Neuronal stem cell (in vitro differentiated cells): Measurements from ENCODE around the gene COL19A1.

Experiments
- DNase-seq: peaks from one replicate; pipeline ENCODE4 v3.0.0-alpha.2; 2013; ENCODE audit warnings: low spot score
- H2AFZ ChIP-seq: one replicate; pipeline ENCODE4 v1.6.1; 2013; ENCODE audit warnings: mild to moderate bottlenecking, low read length, inconsistent platforms
- H2AK5ac ChIP-seq: 2 replicates; pipeline ENCODE4 v1.6.1; 2013; ENCODE audit warnings: low read depth, mild to moderate bottlenecking, inconsistent platforms, low read length, moderate library complexity, mixed read lengths
- H2BK120ac ChIP-seq: 2 replicates; pipeline ENCODE4 v1.6.1; 2013; ENCODE audit warnings: low read depth, mild to moderate bottlenecking, inconsistent platforms, low read length, moderate library complexity, mixed read lengths
- H2BK12ac ChIP-seq: one replicate; pipeline ENCODE4 v1.6.1; 2013; ENCODE audit warnings: low read length, inconsistent platforms
- H2BK15ac ChIP-seq: 2 replicates; pipeline ENCODE4 v1.6.1; 2013; ENCODE audit warnings: mild to moderate bottlenecking, low read length, inconsistent platforms, mixed read lengths
- H2BK5ac ChIP-seq: one replicate; pipeline ENCODE4 v1.6.1; 2013; ENCODE audit warnings: inconsistent platforms, mild to moderate bottlenecking, low read length, moderate library complexity
- H3K14ac ChIP-seq: one replicate; pipeline ENCODE4 v1.6.1; 2013; ENCODE audit warnings: low read length, inconsistent platforms
- H3K18ac ChIP-seq: 2 replicates; pipeline ENCODE4 v1.6.1; 2013; ENCODE audit warnings: low read length, inconsistent platforms
- H3K23ac ChIP-seq: 2 replicates; pipeline ENCODE4 v1.6.1; 2013; ENCODE audit warnings: low read depth, mild to moderate bottlenecking, mixed read lengths, low read length, inconsistent platforms; ENCODE audit not compliant: poor library complexity
- H3K27ac ChIP-seq: replicated peaks from 3 replicates; pipeline ENCODE4 v1.5.1; 2013; ENCODE audit warnings: low read length, inconsistent platforms
- H3K27me3 ChIP-seq, 3 experiments: 2 replicates each; pipeline ENCODE4 v1.6.1; 2013; ENCODE audit warnings: low read length in 3 of 3, mild to moderate bottlenecking in 2 of 3, inconsistent platforms in 1 of 3, low read depth in 1 of 3, mixed read lengths in 1 of 3, moderate library complexity in 1 of 3; ENCODE audit not compliant: control insufficient read depth in 3 of 3, insufficient read depth in 3 of 3
- H3K36me3 ChIP-seq, 2 donors: replicated peaks in 1 of 2; 2 replicates each; pipeline ENCODE4 v1.6.1; 2013; ENCODE audit warnings: low read length in 2 of 2; ENCODE audit not compliant: control insufficient read depth in 2 of 2, insufficient read depth in 2 of 2
- H3K4ac ChIP-seq: 2 replicates; pipeline ENCODE4 v1.6.1; 2013; ENCODE audit warnings: inconsistent platforms, mild to moderate bottlenecking, low read length, moderate library complexity
- H3K4me1 ChIP-seq, 2 donors: 1 replicate in 1 of 2; 2 replicates in 1 of 2; pipeline ENCODE4 v1.6.1; 2013; ENCODE audit warnings: low read length in 2 of 2, low read depth in 1 of 2; ENCODE audit not compliant: control insufficient read depth in 2 of 2, insufficient read depth in 1 of 2
- H3K4me2 ChIP-seq: one replicate; pipeline ENCODE4 v1.6.1; 2013; ENCODE audit warnings: mild to moderate bottlenecking, low read length, inconsistent platforms; ENCODE audit not compliant: insufficient read depth, poor library complexity, severe bottlenecking
- H3K4me3 ChIP-seq, 2 donors: 2 replicates each; pipeline ENCODE4 v1.5.1; 2013; ENCODE audit warnings: low read length in 2 of 2, mild to moderate bottlenecking in 2 of 2, inconsistent platforms in 1 of 2, moderate library complexity in 1 of 2
- H3K79me1 ChIP-seq: one replicate; pipeline ENCODE4 v1.6.1; 2013; ENCODE audit warnings: low read depth, mild to moderate bottlenecking, inconsistent platforms, low read length, moderate library complexity
- H3K9ac ChIP-seq: one replicate; pipeline ENCODE4 v1.6.1; 2013; ENCODE audit warnings: mild to moderate bottlenecking, low read depth, low read length, inconsistent platforms; ENCODE audit not compliant: poor library complexity
- H3K9me3 ChIP-seq, 2 donors: replicated peaks in 1 of 2; 2 replicates each; pipeline versions ENCODE3 to v1.6.1; 2013; ENCODE audit warnings: low read length in 2 of 2, mild to moderate bottlenecking in 2 of 2, inconsistent platforms in 1 of 2, low read depth in 1 of 2, mixed read lengths in 1 of 2, moderate library complexity in 1 of 2; ENCODE audit not compliant: control insufficient read depth in 2 of 2, insufficient read depth in 1 of 2
- H4K8ac ChIP-seq: one replicate; pipeline ENCODE4 v1.6.1; 2013; ENCODE audit warnings: low read depth, mild to moderate bottlenecking, inconsistent platforms, low read length, moderate library complexity
- H4K91ac ChIP-seq: one replicate; pipeline ENCODE4 v1.6.1; 2013; ENCODE audit warnings: low read length, low read depth, mild to moderate bottlenecking, inconsistent platforms; ENCODE audit not compliant: poor library complexity
- WGBS, 2 donors: extraction: QIAGEN DNeasy Blood & Tissue Kit; methylation state at CpG; one replicate each; pipeline ENCODE4 v1.1.7; 2013; ENCODE audit warnings: missing lambda C conversion rate in 2 of 2, mixed read lengths in 1 of 2; ENCODE audit not compliant: insufficient read length in 2 of 2, insufficient replicate concordance in 1 of 2; ENCODE audit errors: extremely low coverage in 2 of 2; 5-methylcytosine and 5-hydroxymethylcytosine counted together

The COL19A1 gene

DNA sequence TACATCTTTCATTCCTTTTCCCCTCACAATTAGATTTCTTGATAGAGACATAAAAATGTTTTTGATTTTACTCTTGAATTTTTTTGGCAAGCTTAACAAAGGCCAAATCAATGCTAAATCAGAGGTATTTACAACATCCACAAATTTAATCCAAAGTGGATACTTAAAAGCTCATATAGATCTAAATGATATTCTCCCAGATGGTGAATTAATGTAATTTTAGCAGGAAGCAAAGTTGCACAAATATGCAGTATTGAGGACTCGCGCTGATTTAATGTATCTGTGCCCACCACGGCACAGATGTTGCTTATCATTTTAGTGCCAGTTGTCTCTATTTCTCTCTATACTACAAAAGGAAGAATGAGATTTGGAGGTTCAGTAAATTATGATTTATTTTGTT lies 167.4 kb downstream of the COL19A1 start:
- H2AFZ ChIP-seq = no peak overlapping the region
- no peak overlapping the region for H3K4me2 ChIP-seq
- peaks cover 1 to 2% of the 10 kb centered on the region in 2 donors for H3K4me1 ChIP-seq
- H3K23ac ChIP-seq = no peak overlapping the region
- H3K14ac ChIP-seq = no peak overlapping the region
- H2BK5ac ChIP-seq = no peak overlapping the region
- no peak overlapping the region for H3K18ac ChIP-seq
- H2BK12ac ChIP-seq = no peak overlapping the region
- H3K27me3 ChIP-seq = no peaks in the 10 kb centered on the region
- no peaks in the 10 kb centered on the region for H3K79me1 ChIP-seq
- no peak overlapping the region for H3K4ac ChIP-seq
- no peak overlapping the region for H2BK120ac ChIP-seq
- H2AK5ac ChIP-seq = no peak overlapping the region
- no peak overlapping the region for H3K9ac ChIP-seq
- no peak overlapping the region for H4K8ac ChIP-seq
- H3K36me3 ChIP-seq = no peaks in the 10 kb centered on the region
- H2BK15ac ChIP-seq = no peak overlapping the region
- WGBS, 2 donors = no CpG with 5 or more reads among the region's 3 CpGs
- DNase-seq = no peak
- H3K4me3 ChIP-seq = no peak overlapping the region
- H4K91ac ChIP-seq = no peak overlapping the region
- H3K9me3 ChIP-seq = no peaks in the 10 kb centered on the region
- H3K27ac ChIP-seq = no peak overlapping the region

GRCh38 chr6:70037445-70037844 lies 171.1 kb downstream of the COL19A1 start:
- Histone ChIP-seq H3K4me3 (no peak overlapping the region), H3K14ac (no peak overlapping the region), H3K23ac (no peak overlapping the region), H3K4ac (no peak overlapping the region), H2AFZ (no peak overlapping the region), H4K91ac (no peak overlapping the region), H3K27me3 (no peaks in the 10 kb centered on the region), H3K27ac (no peak overlapping the region), H2AK5ac (no peak overlapping the region), H3K9ac (no peak overlapping the region), H3K36me3 (no peaks in the 10 kb centered on the region), H2BK15ac (no peak overlapping the region), H3K79me1 (no peaks in the 10 kb centered on the region), H3K4me2 (no peak overlapping the region), H4K8ac (no peak overlapping the region), H2BK120ac (no peak overlapping the region), H3K4me1 (peaks cover 1 to 2% of the 10 kb centered on the region in 2 donors), H3K9me3 (no peaks in the 10 kb centered on the region), H3K18ac (no peak overlapping the region), H2BK12ac (no peak overlapping the region), H2BK5ac (no peak overlapping the region)
- no peak for DNase-seq
- WGBS, 2 donors = no CpG with 5 or more reads among the region's 1 CpG

GRCh38 chr6:70040766-70041165 lies 174.4 kb downstream of the COL19A1 start:
- H2AK5ac ChIP-seq = no peak overlapping the region
- H3K4ac ChIP-seq = no peak overlapping the region
- no peak overlapping the region for H4K8ac ChIP-seq
- H3K18ac ChIP-seq = no peak overlapping the region
- no peak overlapping the region for H2BK12ac ChIP-seq
- H3K79me1 ChIP-seq = no peaks in the 10 kb centered on the region
- no peak overlapping the region for H3K23ac ChIP-seq
- no CpG with 5 or more reads among the region's 2 CpGs for WGBS, 2 donors
- H3K4me1 ChIP-seq = no peaks in the 10 kb centered on the region
- no peak overlapping the region for H2BK120ac ChIP-seq
- H4K91ac ChIP-seq = no peak overlapping the region
- H3K4me3 ChIP-seq = no peak overlapping the region
- no peak overlapping the region for H3K14ac ChIP-seq
- no peaks in the 10 kb centered on the region for H3K27me3 ChIP-seq
- H3K9me3 ChIP-seq = peaks cover 0 to 4% of the 10 kb centered on the region in 2 donors
- H3K27ac ChIP-seq = no peak overlapping the region
- no peak for DNase-seq
- no peak overlapping the region for H2AFZ ChIP-seq
- H2BK5ac ChIP-seq = no peak overlapping the region
- H3K4me2 ChIP-seq = no peak overlapping the region
- H3K9ac ChIP-seq = no peak overlapping the region
- no peak overlapping the region for H2BK15ac ChIP-seq
- H3K36me3 ChIP-seq = no peaks in the 10 kb centered on the region

DNA sequence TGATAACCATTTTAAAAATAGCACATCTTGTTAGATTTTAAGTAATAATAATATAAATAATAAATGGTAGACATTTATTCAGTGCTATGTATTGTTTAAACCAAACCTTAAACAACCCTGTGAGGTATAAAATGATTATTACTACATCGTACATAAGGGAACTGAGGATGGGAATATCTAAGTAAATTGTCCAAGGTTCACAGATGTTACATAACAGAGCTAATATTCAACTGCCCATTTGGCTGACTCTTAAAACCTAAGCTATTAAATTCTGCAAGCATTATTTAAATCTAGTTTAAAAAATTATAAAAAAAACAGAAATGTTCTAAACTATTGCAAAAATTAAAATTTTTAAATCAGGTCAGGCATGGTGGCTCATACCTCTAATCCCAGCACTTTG lies 175.1 kb downstream of the COL19A1 start:
- Histone ChIP-seq H3K14ac (no peak overlapping the region), H2BK5ac (no peak overlapping the region), H2AK5ac (no peak overlapping the region), H3K18ac (no peak overlapping the region), H3K79me1 (no peaks in the 10 kb centered on the region), H3K4ac (no peak overlapping the region), H3K27ac (no peak overlapping the region), H3K4me3 (no peak overlapping the region), H2BK120ac (no peak overlapping the region), H4K8ac (no peak overlapping the region), H3K9me3 (peaks cover 0 to 4% of the 10 kb centered on the region in 2 donors), H3K23ac (no peak overlapping the region), H3K9ac (no peak overlapping the region), H4K91ac (no peak overlapping the region), H3K36me3 (no peaks in the 10 kb centered on the region), H2BK12ac (no peak overlapping the region), H2BK15ac (no peak overlapping the region), H3K4me1 (no peaks in the 10 kb centered on the region), H3K27me3 (no peaks in the 10 kb centered on the region), H2AFZ (no peak overlapping the region), H3K4me2 (no peak overlapping the region)
- DNase-seq = no peak
- no CpG with 5 or more reads among the region's 1 CpG for WGBS, 2 donors
